OCI-LY1 (cell line): Measurements from ENCODE around the gene ROR1.
"Not testable (repeated sequence)": the region's sequence is repeated elsewhere in the genome, so short reads cannot be mapped to it uniquely, and the experiment has no call there.

Source experiments
- H2AFZ ChIP-seq: fragments of 200-600 bp; sonication (generic), shearing (Covaris generic); 2 replicates; pipeline ENCODE4 v1.6.0; 2014; ENCODE audit warnings: antibody characterized with exemption, mild to moderate bottlenecking, low read length
- H3F3A ChIP-seq: fragments of 200-600 bp; sonication (generic), shearing (Covaris generic); 2 replicates; pipeline ENCODE4 v1.6.0; 2014; ENCODE audit warnings: mild to moderate bottlenecking, antibody characterized with exemption, low read length, moderate library complexity; ENCODE audit not compliant: insufficient read depth
- H3K27ac ChIP-seq: fragments of 200-600 bp; sonication (generic); 2 replicates; pipeline ENCODE4 v1.5.1; 2014; ENCODE audit warnings: low read length, mixed run types, mild to moderate bottlenecking, low read depth; ENCODE audit not compliant: poor library complexity, severe bottlenecking
- H3K27me3 ChIP-seq: fragments of 200-600 bp; sonication (generic); 2 replicates; pipeline ENCODE4 v1.6.0; 2014; ENCODE audit warnings: antibody characterized with exemption, mild to moderate bottlenecking, low read length, moderate library complexity; ENCODE audit not compliant: insufficient read depth
- H3K36me3 ChIP-seq: fragments of 200-600 bp; sonication (generic); 2 replicates; pipeline ENCODE4 v1.6.1; 2014; ENCODE audit warnings: mild to moderate bottlenecking, antibody characterized with exemption, low read length, moderate library complexity, mixed read lengths; ENCODE audit not compliant: insufficient read depth
- H3K4me1 ChIP-seq: fragments of 200-600 bp; sonication (generic); 2 replicates; pipeline ENCODE4 v1.5.1; 2014; ENCODE audit warnings: mild to moderate bottlenecking, low read length, moderate library complexity; ENCODE audit not compliant: insufficient read depth, severe bottlenecking
- H3K4me2 ChIP-seq: fragments of 200-600 bp; sonication (generic), shearing (Covaris generic); 2 replicates; pipeline ENCODE4 v1.6.1; 2014; ENCODE audit warnings: low read length
- H3K4me3 ChIP-seq: fragments of 200-600 bp; sonication (generic); 2 replicates; pipeline ENCODE4 v1.5.1; 2014; ENCODE audit warnings: low read length, low read depth, mild to moderate bottlenecking, mixed read lengths; ENCODE audit not compliant: poor library complexity, severe bottlenecking
- H3K79me2 ChIP-seq: fragments of 200-600 bp; shearing (Covaris generic); 2 replicates; pipeline ENCODE4 v1.6.1; 2016; ENCODE audit warnings: mixed run types, low read length, mixed read lengths; ENCODE audit not compliant: insufficient read depth
- H3K9ac ChIP-seq: fragments of 200-600 bp; sonication (generic), shearing (Covaris generic); 2 replicates; pipeline ENCODE4 v1.6.1; 2014; ENCODE audit warnings: mild to moderate bottlenecking, low read length, mixed read lengths
- H3K9me2 ChIP-seq: fragments of 200-600 bp; sonication (generic), shearing (Covaris generic); 2 replicates; pipeline ENCODE4 v1.6.1; 2014; ENCODE audit warnings: low read depth, mild to moderate bottlenecking, low read length, mixed read lengths
- H3K9me3 ChIP-seq: fragments of 200-600 bp; shearing (Covaris generic); 2 replicates; pipeline ENCODE4 v1.6.1; 2014; ENCODE audit warnings: low read length, mixed read lengths
- H4K20me1 ChIP-seq: fragments of 200-600 bp; sonication (generic), shearing (Covaris generic); 2 replicates; pipeline ENCODE4 v1.6.0; 2016; ENCODE audit warnings: mild to moderate bottlenecking, low read length; ENCODE audit not compliant: insufficient read depth
- CTCF ChIP-seq: fragments of 200-600 bp; sonication (generic), shearing (Covaris generic); IDR thresholded peaks from 2 replicates; pipeline ENCODE4 v1.5.1; 2017; ENCODE audit warnings: mild to moderate bottlenecking, antibody characterized with exemption, low read length, moderate library complexity, mixed read lengths
- EZH2 ChIP-seq: fragments of 200-600 bp; sonication (generic), shearing (Covaris generic); IDR thresholded peaks from 2 replicates; pipeline ENCODE4 v1.8.0; 2017; ENCODE audit warnings: borderline replicate concordance, mixed run types, mild to moderate bottlenecking, antibody characterized with exemption, low read length, moderate library complexity, mixed read lengths

Gene ROR1

GRCh38 chr1:64215576-64215975, 441.8 kb downstream of the ROR1 start:
- Histone ChIP-seq H3F3A (no peaks in the 10 kb centered on the region), H3K79me2 (no peaks in the 10 kb centered on the region), H3K27ac (no peak overlapping the region), H3K4me1 (no peaks in the 10 kb centered on the region), H3K9me3 (no peaks in the 10 kb centered on the region), H3K4me2 (no peak overlapping the region), H3K9ac (no peak overlapping the region), H3K9me2 (no peaks in the 10 kb centered on the region), H2AFZ (no peak overlapping the region), H3K27me3 (no peaks in the 10 kb centered on the region), H4K20me1 (no peaks in the 10 kb centered on the region), H3K36me3 (no peaks in the 10 kb centered on the region), H3K4me3 (no peak overlapping the region)
- TF ChIP-seq CTCF (no peak), EZH2 (no peak)

- Histone ChIP-seq H4K20me1 (no peaks in the 10 kb centered on the region), H3K9ac (no peak overlapping the region), H3K9me2 (no peaks in the 10 kb centered on the region), H3K9me3 (no peaks in the 10 kb centered on the region), H3F3A (no peaks in the 10 kb centered on the region), H3K4me2 (no peak overlapping the region), H3K27ac (no peak overlapping the region), H3K36me3 (no peaks in the 10 kb centered on the region), H2AFZ (no peak overlapping the region), H3K27me3 (no peaks in the 10 kb centered on the region), H3K79me2 (no peaks in the 10 kb centered on the region), H3K4me3 (no peak overlapping the region), H3K4me1 (no peaks in the 10 kb centered on the region)
- no peak for TF ChIP-seq EZH2
- TF ChIP-seq CTCF = no peak
Observed at GRCh38 chr1:64220241-64220640, 446.4 kb downstream of the ROR1 start.

GRCh38 chr1:64223329-64224151, 449.7 kb downstream of the ROR1 start:
- no peak overlapping the region for H3K4me2 ChIP-seq
- H2AFZ ChIP-seq = no peak overlapping the region
- no peak overlapping the region for H3K4me3 ChIP-seq
- no peak overlapping the region for H3K27ac ChIP-seq
- H3F3A ChIP-seq = no peaks in the 10 kb centered on the region
- H3K36me3 ChIP-seq = no peaks in the 10 kb centered on the region
- H4K20me1 ChIP-seq = no peaks in the 10 kb centered on the region
- no peaks in the 10 kb centered on the region for H3K79me2 ChIP-seq
- H3K9ac ChIP-seq = no peak overlapping the region
- H3K4me1 ChIP-seq = no peaks in the 10 kb centered on the region
- TF ChIP-seq CTCF (no peak), EZH2 (no peak)
- H3K9me2 ChIP-seq = no peaks in the 10 kb centered on the region
- H3K9me3 ChIP-seq = no peaks in the 10 kb centered on the region
- no peaks in the 10 kb centered on the region for H3K27me3 ChIP-seq

- H3K9ac ChIP-seq, H3K36me3 ChIP-seq, H3K4me1 ChIP-seq, H3F3A ChIP-seq, H2AFZ ChIP-seq, H3K27me3 ChIP-seq, H3K9me3 ChIP-seq, H3K4me3 ChIP-seq, H3K9me2 ChIP-seq, H3K4me2 ChIP-seq, H4K20me1 ChIP-seq, H3K79me2 ChIP-seq, H3K27ac ChIP-seq: not testable (repeated sequence)
Observed at GRCh38 chr1:64224236-64224635, 450.4 kb downstream of the ROR1 start.
